Activated T-cell treated with anti-CD3 and anti-CD28 coated beads, Interleukin-2, amount 50 U/mL, for 72 hours (primary cell): Measurements from ENCODE around the gene LINGO1. TPM values are rescaled to one million over a fixed set of nuclear protein-coding genes. Genes with fewer than 3 reads are reported as not detected.

ENCODE experiments used
- ATAC-seq, 2 donors: fragments of 150-1000 bp; cut with Tn5 transposase; replicated peaks in 1 of 2; 2 replicates each; pipeline ENCODE4 v1.10.0; 2021; ENCODE audit warnings: moderate library complexity in 2 of 2, mild to moderate bottlenecking in 1 of 2
- DNase-seq, 2 donors: peaks; one replicate each; pipeline ENCODE4 v3.0.0; 2021 to 2022; ENCODE audit warnings: mixed read lengths in 1 of 2
- H3K27ac Mint-ChIP-seq: one replicate; pipeline ENCODE4 v1.8.0; 2022; ENCODE audit warnings: mild to moderate bottlenecking, moderate library complexity, mixed read lengths
- H3K27me3 Mint-ChIP-seq: one replicate; pipeline ENCODE4 v1.8.0; 2022; ENCODE audit warnings: low read depth, mixed read lengths
- H3K36me3 Mint-ChIP-seq, 2 donors: one replicate each; pipeline ENCODE4 v1.8.0; 2022; ENCODE audit warnings: mixed read lengths in 2 of 2, mild to moderate bottlenecking in 1 of 2; ENCODE audit not compliant: insufficient read depth in 2 of 2
- H3K4me1 Mint-ChIP-seq: one replicate; pipeline ENCODE4 v1.8.0; 2022; ENCODE audit warnings: low read depth, mixed read lengths
- H3K4me3 Mint-ChIP-seq, 2 donors: one replicate each; pipeline ENCODE4 v1.8.0; 2022; ENCODE audit warnings: mild to moderate bottlenecking in 2 of 2, mixed read lengths in 2 of 2, moderate library complexity in 2 of 2
- H3K9me3 Mint-ChIP-seq, 2 donors: one replicate each; pipeline ENCODE4 v1.8.0; 2022; ENCODE audit warnings: mixed read lengths in 2 of 2
- total RNA-seq, 2 donors: library from RNA; stranded (reverse); gene quantifications; one replicate each; pipeline ENCODE4 v1.2.3, GENCODE V29; 2022

The LINGO1 gene
- total RNA-seq, 2 donors from 2014 or later: 0.17 TPM; not detected in 1

DNA sequence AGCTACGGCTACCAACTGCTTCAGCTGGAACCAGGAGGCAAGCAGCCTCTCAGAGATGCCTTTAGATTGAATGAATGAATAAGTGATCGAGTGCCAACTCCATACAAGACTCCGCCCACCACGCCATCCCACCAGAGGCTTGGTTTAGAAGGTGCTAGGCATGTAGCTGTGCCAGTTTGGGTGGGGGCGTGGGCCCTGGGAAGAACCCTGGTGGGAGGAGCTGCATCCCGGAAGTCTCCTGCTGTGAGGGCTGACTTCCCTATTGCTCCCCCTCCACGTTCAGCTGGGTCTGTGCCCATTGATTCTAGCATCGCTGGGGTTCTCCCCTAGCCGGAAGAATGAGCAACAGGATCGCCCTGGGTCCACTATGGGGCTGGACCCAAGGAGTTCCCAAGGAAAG lies 20.9 kb downstream of the LINGO1 start:
- no peaks in the 10 kb centered on the region for H3K9me3 Mint-ChIP-seq
- H3K4me3 Mint-ChIP-seq: no peak overlapping the region
- ATAC-seq (no peak), DNase-seq (no peak)
- H3K27ac Mint-ChIP-seq: no peak overlapping the region
- no peaks in the 10 kb centered on the region for H3K36me3 Mint-ChIP-seq
- no peaks in the 10 kb centered on the region for H3K27me3 Mint-ChIP-seq
- no peaks in the 10 kb centered on the region for H3K4me1 Mint-ChIP-seq

DNA sequence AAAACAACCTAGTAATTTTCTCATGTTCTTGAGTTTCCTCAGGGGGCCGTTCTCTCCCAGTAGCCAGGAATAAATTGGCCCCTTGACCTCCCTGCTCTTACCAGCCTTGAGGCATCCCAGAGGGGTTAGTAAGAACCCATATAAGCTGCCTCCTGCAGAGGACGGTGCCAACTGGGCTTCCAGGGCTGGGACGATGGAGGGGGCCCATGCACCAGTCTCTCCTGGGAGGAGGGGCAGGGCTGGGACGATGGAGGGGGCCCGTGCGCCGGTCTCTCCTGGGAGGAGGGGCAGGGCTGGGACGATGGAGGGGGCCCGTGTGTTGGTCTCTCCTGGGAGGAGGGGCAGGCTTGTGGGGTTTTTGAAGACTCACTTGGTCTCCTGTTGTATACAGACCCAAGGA lies 22.0 kb downstream of the LINGO1 start:
- ATAC-seq (no peak), DNase-seq (no peak)
- no peak overlapping the region for H3K27ac Mint-ChIP-seq
- no peaks in the 10 kb centered on the region for H3K27me3 Mint-ChIP-seq
- no peak overlapping the region for H3K4me3 Mint-ChIP-seq
- H3K36me3 Mint-ChIP-seq: no peaks in the 10 kb centered on the region
- no peaks in the 10 kb centered on the region for H3K9me3 Mint-ChIP-seq
- H3K4me1 Mint-ChIP-seq: no peaks in the 10 kb centered on the region

DNA sequence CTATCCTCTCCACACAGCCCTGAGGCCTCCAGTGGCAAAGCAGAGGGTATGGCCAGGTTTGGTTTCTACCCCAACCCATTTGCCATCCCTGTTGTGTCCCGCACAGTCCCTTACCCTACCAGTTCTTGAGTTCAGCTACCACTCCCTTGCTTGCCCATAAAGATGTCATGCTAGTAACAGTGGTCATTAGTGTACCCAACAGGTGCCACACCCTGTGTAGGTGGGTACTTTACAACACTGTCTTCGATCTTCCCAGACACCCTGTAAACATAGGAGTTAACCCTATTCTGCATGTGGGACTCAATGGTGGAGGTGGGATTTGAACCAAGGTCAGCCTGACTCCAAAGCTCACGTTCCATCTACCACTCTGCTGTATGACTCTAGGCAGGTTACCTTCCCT lies 23.2 kb downstream of the LINGO1 start:
- Mint-ChIP-seq H3K36me3 (no peaks in the 10 kb centered on the region), H3K27me3 (no peaks in the 10 kb centered on the region), H3K4me3 (no peak overlapping the region), H3K9me3 (no peaks in the 10 kb centered on the region), H3K4me1 (peaks cover 5% of the 10 kb centered on the region), H3K27ac (no peak overlapping the region)
- no peak for ATAC-seq
- no peak for DNase-seq

- no peak for ATAC-seq
- H3K4me3 Mint-ChIP-seq: no peak overlapping the region
- no peaks in the 10 kb centered on the region for H3K27me3 Mint-ChIP-seq
Measured at GRCh38 chr15:77608774-77609173, 23.9 kb downstream of the LINGO1 start.

GRCh38 chr15:77607894-77608261 lies 24.8 kb downstream of the LINGO1 start:
- no peak overlapping the region for H3K27ac Mint-ChIP-seq
- H3K36me3 Mint-ChIP-seq: no peaks in the 10 kb centered on the region
- H3K27me3 Mint-ChIP-seq: no peaks in the 10 kb centered on the region
- H3K4me3 Mint-ChIP-seq: no peak overlapping the region
- no peak for DNase-seq
- no peak for ATAC-seq
- peaks cover 8% of the 10 kb centered on the region for H3K4me1 Mint-ChIP-seq
- H3K9me3 Mint-ChIP-seq: no peaks in the 10 kb centered on the region

More at GRCh38 chr15:77608774-77609173, 23.9 kb downstream of the LINGO1 start:
- Mint-ChIP-seq H3K9me3 (no peaks in the 10 kb centered on the region), H3K4me1 (peaks cover 8% of the 10 kb centered on the region), H3K36me3 (no peaks in the 10 kb centered on the region), H3K27ac (no peak overlapping the region)
- no peak for DNase-seq

DNA sequence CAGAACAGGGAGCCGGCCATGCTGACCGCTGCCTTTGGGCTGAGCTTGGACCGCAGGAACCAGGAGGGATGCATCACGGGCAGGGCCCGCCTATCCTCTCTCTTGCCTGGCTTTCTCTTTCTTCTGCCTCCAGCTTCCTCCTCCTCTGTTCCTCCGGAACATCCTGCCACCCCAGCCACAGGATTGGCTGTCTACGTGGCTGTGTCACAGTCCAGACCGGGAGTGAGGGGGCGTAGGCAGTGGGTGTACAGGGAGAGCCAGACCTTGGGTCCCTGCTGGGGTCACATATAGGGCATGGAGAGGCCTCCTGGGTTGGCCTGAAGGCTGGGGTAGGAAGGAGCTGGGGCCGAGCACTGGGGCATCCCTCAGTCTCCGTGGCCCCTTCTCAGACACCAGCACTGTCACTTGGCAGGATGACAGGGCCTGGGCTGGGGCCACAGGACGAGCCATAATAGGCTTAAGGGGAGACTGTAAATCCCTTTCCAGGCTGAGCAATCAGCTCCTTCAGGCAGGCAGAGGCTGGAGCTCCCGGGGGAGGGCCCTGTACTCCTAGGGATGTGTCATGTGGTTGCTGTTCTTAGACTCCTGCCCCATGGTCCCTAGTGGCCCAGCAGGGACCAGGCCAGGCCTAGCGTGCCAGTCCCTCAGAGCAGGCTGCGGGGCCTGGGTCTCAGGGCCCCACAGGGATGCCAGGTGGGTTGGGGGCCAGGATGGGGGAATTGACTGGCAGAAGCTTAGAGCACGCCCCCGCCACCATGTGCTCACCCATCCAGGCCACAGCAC lies 25.4 kb downstream of the LINGO1 start:
- ATAC-seq: no peak
- H3K27me3 Mint-ChIP-seq: no peaks in the 10 kb centered on the region

GRCh38 chr15:77606142-77607034 lies 26.3 kb downstream of the LINGO1 start:
- Mint-ChIP-seq H3K27me3 (no peaks in the 10 kb centered on the region), H3K4me3 (no peak overlapping the region), H3K27ac (no peak overlapping the region), H3K9me3 (no peaks in the 10 kb centered on the region), H3K36me3 (no peaks in the 10 kb centered on the region), H3K4me1 (peaks cover 8% of the 10 kb centered on the region)
- DNase-seq (no peak), ATAC-seq (no peak)

More for the DNA sequence above, 25.4 kb downstream of the LINGO1 start:
- Mint-ChIP-seq H3K4me3 (no peak overlapping the region), H3K27ac (no peak overlapping the region), H3K9me3 (no peaks in the 10 kb centered on the region), H3K4me1 (peaks cover 8% of the 10 kb centered on the region), H3K36me3 (no peaks in the 10 kb centered on the region)
- DNase-seq: no peak

GRCh38 chr15:77605547-77605946 lies 27.2 kb downstream of the LINGO1 start:
- Mint-ChIP-seq H3K4me1 (peaks cover 8% of the 10 kb centered on the region), H3K27me3 (no peaks in the 10 kb centered on the region), H3K27ac (no peak overlapping the region), H3K4me3 (no peak overlapping the region), H3K9me3 (no peaks in the 10 kb centered on the region), H3K36me3 (no peaks in the 10 kb centered on the region)
- DNase-seq (no peak), ATAC-seq (no peak)

DNA sequence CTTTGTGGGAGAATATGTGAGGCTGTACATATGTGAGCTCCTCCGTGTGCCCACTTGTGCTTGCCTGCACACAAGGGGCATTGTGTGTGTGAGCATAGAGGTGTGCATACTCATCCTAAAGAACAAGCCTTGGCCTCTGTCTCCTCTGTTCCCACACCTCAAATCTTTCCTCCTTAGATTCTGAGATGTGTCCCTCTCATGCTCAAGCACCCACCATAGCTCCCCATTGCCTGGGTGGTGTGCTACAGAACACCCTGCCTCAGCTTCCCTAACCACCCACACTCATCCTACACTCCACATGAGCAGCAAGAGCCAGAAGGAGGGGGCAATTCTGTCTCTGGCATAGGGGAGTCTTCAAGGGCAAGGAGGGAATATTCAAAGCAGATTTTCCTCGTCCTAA lies 27.7 kb downstream of the LINGO1 start:
- Mint-ChIP-seq H3K9me3 (no peaks in the 10 kb centered on the region), H3K4me1 (peaks cover 8% of the 10 kb centered on the region), H3K27me3 (no peaks in the 10 kb centered on the region), H3K4me3 (peak overlapping the region in 1 of 2 donors; percentile 23), H3K36me3 (no peaks in the 10 kb centered on the region), H3K27ac (no peak overlapping the region)
- ATAC-seq (no peak), DNase-seq (no peak)

DNA sequence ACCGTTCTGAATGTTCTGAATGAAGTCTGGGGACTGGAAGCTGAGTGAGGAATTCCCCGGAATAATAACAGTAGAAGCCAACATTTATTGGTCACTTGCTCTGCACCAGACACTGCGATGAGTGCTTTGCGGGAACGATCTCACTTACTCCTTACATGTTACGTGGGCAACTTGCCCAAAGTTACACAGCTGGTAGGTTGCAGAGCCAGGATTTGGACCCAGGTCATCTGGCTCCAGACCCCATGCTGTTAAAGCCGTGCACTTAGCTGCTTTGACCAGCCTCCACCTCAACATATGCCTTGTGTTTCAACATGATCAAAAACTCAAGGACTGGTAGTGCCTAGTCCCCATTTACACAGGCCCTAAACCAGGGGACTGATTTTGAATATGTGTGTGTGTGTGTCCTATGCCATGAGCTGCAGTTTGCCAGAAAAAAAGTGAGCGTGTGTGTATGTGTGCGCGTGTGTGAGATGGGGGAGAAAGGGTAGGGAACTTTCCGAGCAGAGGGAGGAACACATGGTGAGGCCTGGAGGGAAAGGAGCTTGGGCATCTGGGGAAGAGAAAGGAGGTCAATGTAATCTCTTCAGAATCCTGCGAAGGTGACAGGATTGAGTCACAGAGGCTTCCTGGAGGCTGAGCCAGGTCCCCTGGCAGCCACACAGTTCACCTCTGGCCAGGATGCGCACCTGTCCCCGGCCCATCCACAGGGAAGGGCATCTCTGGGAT lies 28.9 kb downstream of the LINGO1 start:
- no peaks in the 10 kb centered on the region for H3K27me3 Mint-ChIP-seq
- H3K4me1 Mint-ChIP-seq: peaks cover 8% of the 10 kb centered on the region
- H3K36me3 Mint-ChIP-seq: no peaks in the 10 kb centered on the region
- ATAC-seq (peak in 1 of 2 donors; percentile 20), DNase-seq (no peak)
- no peak overlapping the region for H3K27ac Mint-ChIP-seq
- peak overlapping the region in 1 of 2 donors; percentile 6 for H3K4me3 Mint-ChIP-seq
- H3K9me3 Mint-ChIP-seq: no peaks in the 10 kb centered on the region

- H3K27ac Mint-ChIP-seq: no peak overlapping the region
- no peaks in the 10 kb centered on the region for H3K9me3 Mint-ChIP-seq
- DNase-seq (no peak), ATAC-seq (no peak)
- peaks cover 8% of the 10 kb centered on the region for H3K4me1 Mint-ChIP-seq
- H3K36me3 Mint-ChIP-seq: no peaks in the 10 kb centered on the region
- H3K4me3 Mint-ChIP-seq: no peak overlapping the region
- no peaks in the 10 kb centered on the region for H3K27me3 Mint-ChIP-seq
Measured at GRCh38 chr15:77602800-77603199, 29.9 kb downstream of the LINGO1 start.

DNA sequence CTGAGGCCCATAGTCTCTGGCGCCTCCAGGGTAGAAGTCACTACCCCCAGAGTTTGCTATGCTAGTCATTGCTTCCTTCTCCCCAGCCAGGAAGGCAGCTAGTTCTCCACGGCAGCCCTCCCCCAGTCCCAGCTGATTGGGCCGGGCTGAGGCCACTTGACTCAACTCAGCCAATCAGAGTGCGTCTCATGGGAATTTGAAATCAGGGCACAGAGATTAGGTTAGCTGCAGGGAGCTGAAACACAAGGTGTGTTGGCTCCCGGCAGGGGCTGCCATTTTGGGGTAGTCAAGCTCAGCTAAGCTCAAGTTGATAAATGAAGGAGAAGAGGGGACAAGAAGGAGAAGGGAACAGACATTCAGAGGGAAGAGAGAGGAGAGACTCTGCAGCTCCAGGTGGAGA lies 32.8 kb downstream of the LINGO1 start:
- Mint-ChIP-seq H3K27ac (no peak overlapping the region), H3K9me3 (no peaks in the 10 kb centered on the region), H3K36me3 (no peaks in the 10 kb centered on the region), H3K4me3 (no peak overlapping the region), H3K27me3 (no peaks in the 10 kb centered on the region), H3K4me1 (peaks cover 7% of the 10 kb centered on the region)
- DNase-seq (no peak), ATAC-seq (no peak)

DNA sequence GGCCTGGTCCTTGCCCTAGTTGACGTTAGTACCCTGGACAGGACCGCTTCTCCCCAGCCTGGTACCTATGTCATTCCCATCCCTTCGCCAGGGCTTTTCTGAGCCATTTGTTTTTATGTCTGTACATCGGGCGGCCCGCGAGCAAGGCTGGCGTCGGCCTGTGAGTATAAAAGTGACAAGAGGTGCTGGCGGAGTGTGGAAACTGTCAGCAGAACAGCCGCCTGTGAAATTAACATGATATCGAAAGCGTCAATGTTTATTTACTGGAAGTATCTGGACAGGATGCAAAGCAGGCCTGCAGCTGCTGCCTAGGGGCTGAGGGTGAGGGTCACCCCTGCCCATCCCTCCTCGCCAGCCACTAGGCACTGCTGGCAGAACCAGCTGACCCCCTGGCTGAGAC lies 33.4 kb downstream of the LINGO1 start:
- H3K4me3 Mint-ChIP-seq: no peak overlapping the region
- no peak for DNase-seq
- peaks cover 1% of the 10 kb centered on the region for H3K4me1 Mint-ChIP-seq
- no peaks in the 10 kb centered on the region for H3K9me3 Mint-ChIP-seq
- H3K27ac Mint-ChIP-seq: no peak overlapping the region
- H3K27me3 Mint-ChIP-seq: no peaks in the 10 kb centered on the region
- ATAC-seq: no peak
- no peaks in the 10 kb centered on the region for H3K36me3 Mint-ChIP-seq
